ENCODE measurements around the gene DENND5A. TPM values are rescaled to one million over a fixed set of nuclear protein-coding genes. Genes with fewer than 3 reads are reported as not detected.
A peak's percentile ranks its signal among the peaks of the same experiment; 100 is the strongest.

The DENND5A gene
- total RNA-seq, 1 donor from 2014 or later: 156 TPM

- no peaks in the 10 kb centered on the region for H3K9me3 ChIP-seq (ENCODE audit: insufficient read depth, low read depth, low read length)
- Mint-ChIP-seq H3K27me3 (ENCODE audit: low read depth, unreplicated experiment) (no peaks in the 10 kb centered on the region), H3K36me3 (ENCODE audit: low read depth, unreplicated experiment) (peaks cover 41% of the 10 kb centered on the region), H3K4me3 (ENCODE audit: unreplicated experiment) (no peak overlapping the region), H3K9me3 (ENCODE audit: unreplicated experiment) (no peaks in the 10 kb centered on the region), H3K4me1 (ENCODE audit: low read depth, unreplicated experiment) (peaks cover 25% of the 10 kb centered on the region), H3K27ac (ENCODE audit: unreplicated experiment) (peak overlapping the region; percentile 78)
- no peak overlapping the region for H2AFZ ChIP-seq (ENCODE audit: low read depth, low read length)
- no peak overlapping the region for H3K9ac ChIP-seq (ENCODE audit: low read length)
- H3K27me3 ChIP-seq (ENCODE audit: insufficient read depth, low read length): no peaks in the 10 kb centered on the region
- H3K36me3 ChIP-seq (ENCODE audit: insufficient read depth, low read length): peaks cover 21% of the 10 kb centered on the region
- H4K20me1 ChIP-seq (ENCODE audit: insufficient read depth, low read length): peaks cover 22% of the 10 kb centered on the region
- FAIRE-seq (no peak), DNase-seq (ENCODE audit: low read depth) (peak; percentile 34)
- no peak overlapping the region for H3K27ac ChIP-seq (ENCODE audit: low read depth, low read length)
- no peak for TF ChIP-seq EZH2 (IDR thresholded peaks at IDR 0.05; ENCODE audit: insufficient read depth, low read length)
- peak; percentile 86 for TF ChIP-seq CTCF (IDR thresholded peaks at IDR 0.05; ENCODE audit: insufficient read depth, low read depth, low read length)
- no peak overlapping the region for H3K4me3 ChIP-seq (ENCODE audit: insufficient read depth, low read depth, low read length)
- no peaks in the 10 kb centered on the region for H3K79me2 ChIP-seq (ENCODE audit: insufficient read depth, low read length)
- no peak overlapping the region for H3K4me2 ChIP-seq (ENCODE audit: low read length)
- H3K4me1 ChIP-seq (ENCODE audit: insufficient read depth, low read length): peaks cover 23% of the 10 kb centered on the region
Observed at GRCh38 chr11:9137293-9138132, 127.6 kb downstream of the DENND5A start.

GRCh38 chr11:9136741-9137140, 128.4 kb downstream of the DENND5A start:
- Histone ChIP-seq H3K27me3 (ENCODE audit: insufficient read depth, low read length) (no peaks in the 10 kb centered on the region), H3K4me3 (ENCODE audit: insufficient read depth, low read depth, low read length) (no peak overlapping the region), H3K4me1 (ENCODE audit: insufficient read depth, low read length) (peaks cover 23% of the 10 kb centered on the region), H2AFZ (ENCODE audit: low read depth, low read length) (no peak overlapping the region), H4K20me1 (ENCODE audit: insufficient read depth, low read length) (peaks cover 22% of the 10 kb centered on the region), H3K27ac (ENCODE audit: low read depth, low read length) (no peak overlapping the region), H3K79me2 (ENCODE audit: insufficient read depth, low read length) (no peaks in the 10 kb centered on the region), H3K36me3 (ENCODE audit: insufficient read depth, low read length) (peaks cover 15% of the 10 kb centered on the region), H3K9ac (ENCODE audit: low read length) (no peak overlapping the region), H3K4me2 (ENCODE audit: low read length) (no peak overlapping the region), H3K9me3 (ENCODE audit: insufficient read depth, low read depth, low read length) (no peaks in the 10 kb centered on the region)
- DNase-seq (ENCODE audit: low read depth): no peak
- H3K4me1 Mint-ChIP-seq (ENCODE audit: low read depth, unreplicated experiment): peaks cover 29% of the 10 kb centered on the region
- peaks cover 41% of the 10 kb centered on the region for H3K36me3 Mint-ChIP-seq (ENCODE audit: low read depth, unreplicated experiment)
- no peak for FAIRE-seq
- TF ChIP-seq EZH2 (IDR thresholded peaks at IDR 0.05; ENCODE audit: insufficient read depth, low read length) (no peak), CTCF (IDR thresholded peaks at IDR 0.05; ENCODE audit: insufficient read depth, low read depth, low read length) (no peak)
- no peak overlapping the region for H3K4me3 Mint-ChIP-seq (ENCODE audit: unreplicated experiment)
- no peaks in the 10 kb centered on the region for H3K9me3 Mint-ChIP-seq (ENCODE audit: unreplicated experiment)
- no peaks in the 10 kb centered on the region for H3K27me3 Mint-ChIP-seq (ENCODE audit: low read depth, unreplicated experiment)
- H3K27ac Mint-ChIP-seq (ENCODE audit: unreplicated experiment): no peak overlapping the region

GRCh38 chr11:9133956-9134355, 131.2 kb downstream of the DENND5A start:
- H3K27me3 Mint-ChIP-seq (ENCODE audit: low read depth, unreplicated experiment): no peaks in the 10 kb centered on the region
- H3K36me3 ChIP-seq (ENCODE audit: insufficient read depth, low read length): no peaks in the 10 kb centered on the region
- no peak for DNase-seq (ENCODE audit: low read depth)

More at GRCh38 chr11:9133956-9134355, 131.2 kb downstream of the DENND5A start:
- Histone ChIP-seq H4K20me1 (ENCODE audit: insufficient read depth, low read length) (peaks cover 9% of the 10 kb centered on the region), H3K79me2 (ENCODE audit: insufficient read depth, low read length) (no peaks in the 10 kb centered on the region), H3K9me3 (ENCODE audit: insufficient read depth, low read depth, low read length) (no peaks in the 10 kb centered on the region), H3K4me1 (ENCODE audit: insufficient read depth, low read length) (peaks cover 11% of the 10 kb centered on the region), H3K27me3 (ENCODE audit: insufficient read depth, low read length) (no peaks in the 10 kb centered on the region), H3K4me2 (ENCODE audit: low read length) (no peak overlapping the region), H2AFZ (ENCODE audit: low read depth, low read length) (no peak overlapping the region), H3K4me3 (ENCODE audit: insufficient read depth, low read depth, low read length) (no peak overlapping the region), H3K27ac (ENCODE audit: low read depth, low read length) (no peak overlapping the region), H3K9ac (ENCODE audit: low read length) (no peak overlapping the region)
- Mint-ChIP-seq H3K4me3 (ENCODE audit: unreplicated experiment) (no peak overlapping the region), H3K27ac (ENCODE audit: unreplicated experiment) (no peak overlapping the region), H3K9me3 (ENCODE audit: unreplicated experiment) (no peaks in the 10 kb centered on the region), H3K36me3 (ENCODE audit: low read depth, unreplicated experiment) (peaks cover 28% of the 10 kb centered on the region), H3K4me1 (ENCODE audit: low read depth, unreplicated experiment) (peaks cover 15% of the 10 kb centered on the region)
- TF ChIP-seq CTCF (IDR thresholded peaks at IDR 0.05; ENCODE audit: insufficient read depth, low read depth, low read length): no peak
- TF ChIP-seq EZH2 (IDR thresholded peaks at IDR 0.05; ENCODE audit: insufficient read depth, low read length): no peak
- FAIRE-seq: no peak
